HepG2 (cell line): ENCODE measurements around the gene AP1M2. TPM values are rescaled to one million over a fixed set of nuclear protein-coding genes. Genes with fewer than 3 reads are reported as not detected.

Experiments
- CHCHD3 ChIP-seq: sonication (generic); formaldehyde crosslinking; IDR thresholded peaks from 2 replicates; pipeline ENCODE4 v1.8.0; 2022; ENCODE audit warnings: mild to moderate bottlenecking, missing genetic modification reagents, moderate library complexity
- FLYWCH1 ChIP-seq: sonication (generic); formaldehyde crosslinking; IDR thresholded peaks from 2 replicates; pipeline ENCODE4 v1.8.1; 2023; ENCODE audit warnings: mild to moderate bottlenecking, missing genetic modification reagents
- MATR3 ChIP-seq: sonication (generic); formaldehyde crosslinking; IDR thresholded peaks from 2 replicates; pipeline ENCODE4 v1.4.0; 2020; ENCODE audit warnings: missing genetic modification reagents
- MXD4 ChIP-seq: IDR thresholded peaks from 2 replicates; pipeline ENCODE4 v1.6.1; 2016; ENCODE audit warnings: mild to moderate bottlenecking, missing biosample characterization, missing genetic modification reagents
- ONECUT2 ChIP-seq: sonication (generic); formaldehyde crosslinking; IDR thresholded peaks from 2 replicates; pipeline ENCODE4 v1.4.0; 2020; ENCODE audit warnings: missing genetic modification reagents
- POLR2A ChIP-seq, 2 experiments: IDR thresholded peaks; 2 replicates each; pipeline ENCODE4 v1.6.1; 2011; ENCODE audit warnings: low read depth in 2 of 2, low read length in 2 of 2, mild to moderate bottlenecking in 1 of 2, moderate library complexity in 1 of 2; ENCODE audit not compliant: insufficient read depth in 1 of 2
- REXO4 ChIP-seq: sonication (generic); formaldehyde crosslinking; IDR thresholded peaks from 2 replicates; pipeline ENCODE4 v1.8.0; 2022; ENCODE audit warnings: missing genetic modification reagents, mild to moderate bottlenecking, borderline replicate concordance
- SMC3 ChIP-seq: IDR thresholded peaks from 2 replicates; pipeline ENCODE4 v1.6.1; 2011; ENCODE audit warnings: low read length, improper control_type of control experiment
- SYNCRIP ChIP-seq: fragments of 200-400 bp; formaldehyde crosslinking; IDR thresholded peaks from 2 replicates; pipeline ENCODE4 v1.6.1; 2018; ENCODE audit warnings: mild to moderate bottlenecking, low read depth, low read length; ENCODE audit not compliant: insufficient read depth
- THAP11 ChIP-seq: IDR thresholded peaks from 2 replicates; pipeline ENCODE4 v1.6.1; 2016; ENCODE audit warnings: missing biosample characterization, missing genetic modification reagents
- XBP1 ChIP-seq: sonication (generic); formaldehyde crosslinking; IDR thresholded peaks from 2 replicates; pipeline ENCODE4 v1.5.0; 2020; ENCODE audit warnings: missing genetic modification reagents
- YY1 ChIP-seq: IDR thresholded peaks from 2 replicates; pipeline ENCODE4 v1.6.1; 2011; ENCODE audit warnings: low read length, low read depth, moderate library complexity, mild to moderate bottlenecking; ENCODE audit not compliant: insufficient read depth, insufficient replicate concordance
- ZFP82 ChIP-seq: sonication (generic); formaldehyde crosslinking; IDR thresholded peaks from 2 replicates; pipeline ENCODE4 v1.5.1; 2020; ENCODE audit warnings: mild to moderate bottlenecking, missing genetic modification reagents, borderline replicate concordance
- ZNF337 ChIP-seq: sonication (generic); formaldehyde crosslinking; IDR thresholded peaks from 2 replicates; pipeline ENCODE4 v1.5.1; 2020; ENCODE audit warnings: missing genetic modification reagents, low read depth, mild to moderate bottlenecking, borderline replicate concordance
- ZNF703 ChIP-seq: sonication (generic); formaldehyde crosslinking; IDR thresholded peaks from 2 replicates; pipeline ENCODE4 v1.5.1; 2020; ENCODE audit warnings: missing genetic modification reagents, mild to moderate bottlenecking, moderate library complexity, borderline replicate concordance
- polyA plus RNA-seq, 8 experiments: library from polyadenylated mRNA; depleted of rRNA in 3 of 8; stranded (reverse) in 7 of 8; unstranded in 1 of 8; fragments of >200 nt; fragmentation: Illumina TruSeq in 4 of 8; extraction: Trizol in 4 of 8; gene quantifications; 2 replicates each; pipeline versions ENCODE4 v1.2.1 to v1.2.3, GENCODE V29; 2011 to 2016; ENCODE audit warnings: low read depth in 4 of 8, missing spikeins in 1 of 8, mixed read lengths in 1 of 8; ENCODE audit not compliant: insufficient read depth in 1 of 8
- total RNA-seq, 5 experiments: library from RNA; depleted of rRNA; stranded (reverse); fragments of >200 nt; fragmentation: Illumina TruSeq; extraction: Trizol; gene quantifications; 2 replicates each; pipeline ENCODE4 v1.2.3, GENCODE V29; 2016; ENCODE audit warnings: low read depth in 1 of 5
- TF ChIP-seq, protein P1 (sequence below): sonication (generic); formaldehyde crosslinking; conservative IDR thresholded peaks from 2 replicates; pipeline ENCODE4 v1.8.1; 2023; ENCODE audit warnings: missing genetic modification reagents
- TF ChIP-seq, protein P2 (sequence below): IDR thresholded peaks from 2 replicates; pipeline ENCODE4 v1.6.1; 2016; ENCODE audit warnings: low read depth, missing genetic modification reagents, missing compliant biosample characterization
- TF ChIP-seq, protein P3 (sequence below): sonication (generic); formaldehyde crosslinking; IDR thresholded peaks from 2 replicates; pipeline ENCODE4 v1.4.0; 2020; ENCODE audit warnings: mild to moderate bottlenecking, low read depth, missing genetic modification reagents

AP1M2 gene
- total and polyA plus RNA-seq, 2 of the 13 experiments (the other 11 are each of a cell fraction or from before 2014, with no cell fraction given): 6.3 to 76.8 TPM

DNA sequence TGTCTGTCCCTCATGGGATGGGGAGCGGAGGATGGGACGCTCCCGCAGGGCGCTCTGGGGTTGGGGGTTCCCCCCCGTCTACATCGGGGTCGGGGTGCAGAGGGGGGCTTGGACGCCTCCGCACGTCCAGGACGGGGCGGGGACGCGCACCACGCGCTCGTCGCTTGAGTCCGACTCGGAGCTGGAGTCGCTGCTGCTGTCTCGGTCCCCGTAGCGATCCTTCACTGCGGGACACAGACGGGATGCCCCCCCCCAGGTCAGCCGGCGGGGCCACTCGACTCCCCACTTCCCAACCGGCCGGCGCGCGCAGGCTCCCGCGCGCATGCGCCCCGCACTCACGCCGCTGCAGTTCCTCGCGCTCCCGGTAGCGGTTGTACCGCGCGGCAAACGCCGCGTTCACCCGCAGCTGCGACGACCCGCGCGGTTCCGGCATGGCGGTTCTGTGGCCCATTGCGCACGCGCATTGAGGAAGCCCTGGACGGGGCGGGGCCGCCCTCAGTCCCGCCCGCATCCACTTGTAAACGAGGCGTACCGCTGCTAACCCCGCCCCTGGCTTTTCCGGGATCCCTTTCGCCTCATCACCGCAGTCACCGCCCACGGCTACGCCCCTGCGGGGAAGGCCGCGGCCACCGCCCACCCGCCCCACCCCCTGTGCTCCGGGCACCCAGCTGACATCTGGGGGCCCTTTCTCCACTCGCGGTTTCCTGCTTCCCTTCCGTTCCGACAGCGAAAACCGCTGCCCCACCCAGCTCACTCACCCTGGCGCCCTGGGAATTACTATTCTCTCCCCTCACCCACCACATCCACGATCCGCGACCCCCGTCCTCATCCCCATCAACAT lies 21.3 kb downstream of the AP1M2 start, which contains the start of gene KRI1 (continued):
- TF ChIP-seq, protein P1, sequence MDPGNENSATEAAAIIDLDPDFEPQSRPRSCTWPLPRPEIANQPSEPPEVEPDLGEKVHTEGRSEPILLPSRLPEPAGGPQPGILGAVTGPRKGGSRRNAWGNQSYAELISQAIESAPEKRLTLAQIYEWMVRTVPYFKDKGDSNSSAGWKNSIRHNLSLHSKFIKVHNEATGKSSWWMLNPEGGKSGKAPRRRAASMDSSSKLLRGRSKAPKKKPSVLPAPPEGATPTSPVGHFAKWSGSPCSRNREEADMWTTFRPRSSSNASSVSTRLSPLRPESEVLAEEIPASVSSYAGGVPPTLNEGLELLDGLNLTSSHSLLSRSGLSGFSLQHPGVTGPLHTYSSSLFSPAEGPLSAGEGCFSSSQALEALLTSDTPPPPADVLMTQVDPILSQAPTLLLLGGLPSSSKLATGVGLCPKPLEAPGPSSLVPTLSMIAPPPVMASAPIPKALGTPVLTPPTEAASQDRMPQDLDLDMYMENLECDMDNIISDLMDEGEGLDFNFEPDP (CRISPR knock-in tag): no peak
- TF ChIP-seq ZNF703: no peak; the same call in 1 of the 2 replicates
- no peak for TF ChIP-seq SYNCRIP
- TF ChIP-seq MATR3 (CRISPR knock-in tag): no peak
- TF ChIP-seq YY1: peak; percentile 90
- TF ChIP-seq CHCHD3: peak; percentile 84; the same call in 1 of the 2 replicates
- peak; percentile 56 to 84 for TF ChIP-seq POLR2A (IDR thresholded peaks at IDR 0.05; ENCODE audit: insufficient read depth in 1 of 2, low read depth in 2 of 2, low read length in 2 of 2)
- peak; percentile 94 for TF ChIP-seq MXD4 (CRISPR knock-in tag)
- peak; percentile 82 for TF ChIP-seq THAP11 (CRISPR knock-in tag)
- TF ChIP-seq, protein P2, sequence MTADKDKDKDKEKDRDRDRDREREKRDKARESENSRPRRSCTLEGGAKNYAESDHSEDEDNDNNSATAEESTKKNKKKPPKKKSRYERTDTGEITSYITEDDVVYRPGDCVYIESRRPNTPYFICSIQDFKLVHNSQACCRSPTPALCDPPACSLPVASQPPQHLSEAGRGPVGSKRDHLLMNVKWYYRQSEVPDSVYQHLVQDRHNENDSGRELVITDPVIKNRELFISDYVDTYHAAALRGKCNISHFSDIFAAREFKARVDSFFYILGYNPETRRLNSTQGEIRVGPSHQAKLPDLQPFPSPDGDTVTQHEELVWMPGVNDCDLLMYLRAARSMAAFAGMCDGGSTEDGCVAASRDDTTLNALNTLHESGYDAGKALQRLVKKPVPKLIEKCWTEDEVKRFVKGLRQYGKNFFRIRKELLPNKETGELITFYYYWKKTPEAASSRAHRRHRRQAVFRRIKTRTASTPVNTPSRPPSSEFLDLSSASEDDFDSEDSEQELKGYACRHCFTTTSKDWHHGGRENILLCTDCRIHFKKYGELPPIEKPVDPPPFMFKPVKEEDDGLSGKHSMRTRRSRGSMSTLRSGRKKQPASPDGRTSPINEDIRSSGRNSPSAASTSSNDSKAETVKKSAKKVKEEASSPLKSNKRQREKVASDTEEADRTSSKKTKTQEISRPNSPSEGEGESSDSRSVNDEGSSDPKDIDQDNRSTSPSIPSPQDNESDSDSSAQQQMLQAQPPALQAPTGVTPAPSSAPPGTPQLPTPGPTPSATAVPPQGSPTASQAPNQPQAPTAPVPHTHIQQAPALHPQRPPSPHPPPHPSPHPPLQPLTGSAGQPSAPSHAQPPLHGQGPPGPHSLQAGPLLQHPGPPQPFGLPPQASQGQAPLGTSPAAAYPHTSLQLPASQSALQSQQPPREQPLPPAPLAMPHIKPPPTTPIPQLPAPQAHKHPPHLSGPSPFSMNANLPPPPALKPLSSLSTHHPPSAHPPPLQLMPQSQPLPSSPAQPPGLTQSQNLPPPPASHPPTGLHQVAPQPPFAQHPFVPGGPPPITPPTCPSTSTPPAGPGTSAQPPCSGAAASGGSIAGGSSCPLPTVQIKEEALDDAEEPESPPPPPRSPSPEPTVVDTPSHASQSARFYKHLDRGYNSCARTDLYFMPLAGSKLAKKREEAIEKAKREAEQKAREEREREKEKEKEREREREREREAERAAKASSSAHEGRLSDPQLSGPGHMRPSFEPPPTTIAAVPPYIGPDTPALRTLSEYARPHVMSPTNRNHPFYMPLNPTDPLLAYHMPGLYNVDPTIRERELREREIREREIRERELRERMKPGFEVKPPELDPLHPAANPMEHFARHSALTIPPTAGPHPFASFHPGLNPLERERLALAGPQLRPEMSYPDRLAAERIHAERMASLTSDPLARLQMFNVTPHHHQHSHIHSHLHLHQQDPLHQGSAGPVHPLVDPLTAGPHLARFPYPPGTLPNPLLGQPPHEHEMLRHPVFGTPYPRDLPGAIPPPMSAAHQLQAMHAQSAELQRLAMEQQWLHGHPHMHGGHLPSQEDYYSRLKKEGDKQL (CRISPR knock-in tag): no peak
- TF ChIP-seq ZFP82: 0 out of 2 replicates have a peak, but pooled peaks have one; percentile 46
- no peak for TF ChIP-seq SMC3
- TF ChIP-seq FLYWCH1 (CRISPR knock-in tag): 0 out of 2 replicates have a peak, but pooled peaks have one; percentile 79
- TF ChIP-seq XBP1 (CRISPR knock-in tag): no peak
- no peak for TF ChIP-seq REXO4 (CRISPR knock-in tag)
- TF ChIP-seq ZNF337 (CRISPR knock-in tag): no peak; the same call in 1 of the 2 replicates
- no peak; the same call in none of the 2 replicates for TF ChIP-seq ONECUT2 (CRISPR knock-in tag)
- TF ChIP-seq, protein P3, sequence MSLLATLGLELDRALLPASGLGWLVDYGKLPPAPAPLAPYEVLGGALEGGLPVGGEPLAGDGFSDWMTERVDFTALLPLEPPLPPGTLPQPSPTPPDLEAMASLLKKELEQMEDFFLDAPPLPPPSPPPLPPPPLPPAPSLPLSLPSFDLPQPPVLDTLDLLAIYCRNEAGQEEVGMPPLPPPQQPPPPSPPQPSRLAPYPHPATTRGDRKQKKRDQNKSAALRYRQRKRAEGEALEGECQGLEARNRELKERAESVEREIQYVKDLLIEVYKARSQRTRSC (CRISPR knock-in tag): peak; percentile 89; the same call in 1 of the 2 replicates
